ENCODE data around the gene TMEM165. TPM values are rescaled to one million over a fixed set of nuclear protein-coding genes. Genes with fewer than 3 reads are reported as not detected.
A peak's percentile ranks its signal among the peaks of the same experiment; 100 is the strongest.
"Not testable (repeated sequence)": the region's sequence is repeated elsewhere in the genome, so short reads cannot be mapped to it uniquely, and the experiment has no call there.

TMEM165 gene
- total RNA-seq, result 131 TPM

- intact Hi-C loops (cut with DNase I), result no loop called here
- ATAC-seq, result peak; percentile 96
- DNase-seq (ENCODE audit: low spot score), result peak; percentile 92
Observed at GRCh38 chr4:55395529-55396307, at the start of gene TMEM165. Gene TMEM165 (plus strand): TSS chr4:55395957. CDS start chr4:55396190, 233 bp downstream.

DNA sequence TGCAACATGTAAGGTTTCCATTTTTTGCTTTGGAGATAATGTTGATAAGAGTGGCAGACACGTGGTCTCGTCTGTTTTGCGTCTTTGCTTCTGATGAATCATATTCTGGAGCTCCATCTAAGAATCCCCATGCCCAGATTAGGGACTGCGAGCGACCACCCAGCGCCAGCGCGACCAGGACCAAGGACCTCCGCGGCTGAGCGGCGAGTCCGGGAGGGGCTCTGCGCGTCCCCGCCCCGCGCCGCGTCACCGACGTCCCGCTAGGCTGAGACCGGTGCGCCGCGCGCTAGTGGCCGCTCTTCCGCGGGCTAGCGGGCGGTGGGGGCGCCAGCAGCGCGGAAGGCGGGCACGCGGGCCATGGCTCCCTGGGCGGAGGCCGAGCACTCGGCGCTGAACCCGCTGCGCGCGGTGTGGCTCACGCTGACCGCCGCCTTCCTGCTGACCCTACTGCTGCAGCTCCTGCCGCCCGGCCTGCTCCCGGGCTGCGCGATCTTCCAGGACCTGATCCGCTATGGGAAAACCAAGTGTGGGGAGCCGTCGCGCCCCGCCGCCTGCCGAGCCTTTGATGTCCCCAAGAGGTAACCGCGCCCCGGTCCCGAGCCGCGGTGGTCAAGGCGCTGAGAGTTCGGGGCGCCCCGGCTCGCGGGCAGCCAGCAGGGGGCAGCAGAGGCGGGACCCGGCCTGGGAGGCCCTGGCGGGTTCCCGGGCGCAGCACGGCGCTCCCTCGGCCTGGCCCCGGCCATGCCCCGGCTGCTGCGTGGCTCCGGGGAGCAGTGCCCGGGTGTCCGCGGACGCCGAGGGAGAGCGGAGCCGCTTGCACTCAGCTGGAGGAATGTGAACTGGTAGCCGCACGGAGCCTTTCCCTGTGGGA, 49.5 kb upstream of the TMEM165 start, which contains the start of gene SRD5A3:
SRD5A3 (plus strand) TSS at position 263 of the 871 bp plus-strand sequence; CDS start at position 358, 95 bp downstream.
- DNase-seq (ENCODE audit: low spot score), result peak; percentile 92
- intact Hi-C loops (cut with DNase I), result no loop called here
- ATAC-seq, result peak; percentile 95

- intact Hi-C loops (cut with DNase I), result no loop called here
Observed at GRCh38 chr4:55346851-55347255, 48.9 kb upstream of the TMEM165 start.

GRCh38 chr4:55347610-55348228, 48.0 kb upstream of the TMEM165 start:
- no peak for ATAC-seq
- intact Hi-C loops (cut with DNase I), result no loop called here
- no peak for DNase-seq (ENCODE audit: low spot score)

More at GRCh38 chr4:55346851-55347255, 48.9 kb upstream of the TMEM165 start:
- ATAC-seq (no peak), DNase-seq (ENCODE audit: low spot score) (no peak)

DNA sequence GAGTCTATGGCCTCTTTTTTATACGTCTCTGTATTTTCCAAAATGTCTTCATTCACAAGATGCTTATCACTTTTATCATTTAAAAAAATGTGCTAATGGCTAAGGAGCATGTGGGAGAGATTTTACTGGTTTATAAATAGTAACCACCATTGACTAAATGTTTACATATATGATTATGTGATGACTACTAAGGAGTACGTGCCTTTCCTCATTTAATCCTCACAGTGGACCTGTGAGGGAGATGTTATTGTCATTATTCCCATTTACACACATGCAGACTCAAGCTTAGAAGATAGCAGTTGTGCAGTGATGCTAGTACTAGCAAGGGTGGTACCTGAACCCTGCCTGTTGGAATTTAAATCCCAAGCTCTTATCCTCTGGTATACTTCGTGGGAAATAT, 47.3 kb upstream of the TMEM165 start:
- DNase-seq (ENCODE audit: low spot score), result no peak
- intact Hi-C loops (cut with DNase I), result no loop called here
- no peak for ATAC-seq

- DNase-seq (ENCODE audit: low spot score); intact Hi-C loops (cut with DNase I); ATAC-seq: not testable (repeated sequence)
Observed at GRCh38 chr4:55350870-55351269, 44.9 kb upstream of the TMEM165 start.

DNA sequence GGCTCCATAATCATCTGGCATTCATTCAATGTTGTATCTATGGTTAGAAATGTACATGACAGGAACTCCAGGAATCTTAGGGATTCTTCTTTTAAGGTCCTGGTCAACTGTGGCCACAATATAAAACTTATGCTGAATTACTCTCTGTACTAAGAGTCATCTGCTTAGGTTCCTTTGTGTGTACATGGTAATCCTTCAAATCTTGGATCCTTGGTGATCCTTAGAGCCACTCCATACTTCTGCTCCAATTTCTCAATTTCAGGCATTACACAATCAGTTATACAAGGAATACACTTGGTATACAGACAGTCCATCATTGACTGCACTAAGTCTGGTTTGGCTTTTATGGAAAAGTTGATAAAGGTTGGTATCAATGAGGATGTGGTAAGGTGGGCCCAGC, 43.9 kb upstream of the TMEM165 start:
- intact Hi-C loops (cut with DNase I), result no loop called here
- ATAC-seq (no peak), DNase-seq (ENCODE audit: low spot score) (no peak)

GRCh38 chr4:55352726-55353125, 43.0 kb upstream of the TMEM165 start:
- DNase-seq (ENCODE audit: low spot score) (no peak), ATAC-seq (no peak)
- intact Hi-C loops (cut with DNase I), result no loop called here

DNA sequence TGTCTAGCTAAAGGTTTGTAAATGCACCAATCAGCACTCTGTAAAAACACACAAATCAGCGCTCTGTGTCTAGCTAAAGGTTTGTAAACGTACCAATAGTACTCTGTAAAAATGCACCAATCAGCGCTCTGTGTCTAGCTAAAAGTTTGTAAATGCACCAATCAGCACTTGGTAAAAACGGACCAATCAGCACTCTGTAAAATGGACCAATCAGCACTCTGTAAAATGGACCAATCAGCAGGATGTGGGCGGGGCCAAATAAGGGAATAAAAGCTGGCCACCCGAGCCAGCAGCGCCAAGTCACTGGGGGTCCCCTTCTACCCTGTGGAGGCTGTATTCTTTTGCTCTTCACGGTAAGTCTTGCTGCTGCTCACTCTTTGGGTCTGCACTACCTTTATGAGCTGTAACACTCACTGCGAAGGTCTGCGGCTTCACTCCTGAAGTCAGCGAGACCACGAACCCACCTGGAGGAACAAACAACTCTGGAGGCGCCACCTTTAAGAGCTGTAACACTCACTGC, 42.5 kb upstream of the TMEM165 start:
- ATAC-seq; DNase-seq (ENCODE audit: low spot score); intact Hi-C loops (cut with DNase I): not testable (repeated sequence)

GRCh38 chr4:55354648-55355047, 41.1 kb upstream of the TMEM165 start:
- DNase-seq (ENCODE audit: low spot score) (no peak), ATAC-seq (no peak)
- intact Hi-C loops (cut with DNase I), result no loop called here

- intact Hi-C loops (cut with DNase I), result no loop called here
- ATAC-seq, result no peak
- no peak for DNase-seq (ENCODE audit: low spot score)
Observed at GRCh38 chr4:55355555-55355954, 40.2 kb upstream of the TMEM165 start.

GRCh38 chr4:55356991-55357461, 38.7 kb upstream of the TMEM165 start:
- intact Hi-C loops (cut with DNase I), result no loop called here
- no peak for DNase-seq (ENCODE audit: low spot score)
- no peak for ATAC-seq

GRCh38 chr4:55358246-55358645, 37.5 kb upstream of the TMEM165 start:
- DNase-seq (ENCODE audit: low spot score) (no peak), ATAC-seq (no peak)
- intact Hi-C loops (cut with DNase I), result no loop called here

DNA sequence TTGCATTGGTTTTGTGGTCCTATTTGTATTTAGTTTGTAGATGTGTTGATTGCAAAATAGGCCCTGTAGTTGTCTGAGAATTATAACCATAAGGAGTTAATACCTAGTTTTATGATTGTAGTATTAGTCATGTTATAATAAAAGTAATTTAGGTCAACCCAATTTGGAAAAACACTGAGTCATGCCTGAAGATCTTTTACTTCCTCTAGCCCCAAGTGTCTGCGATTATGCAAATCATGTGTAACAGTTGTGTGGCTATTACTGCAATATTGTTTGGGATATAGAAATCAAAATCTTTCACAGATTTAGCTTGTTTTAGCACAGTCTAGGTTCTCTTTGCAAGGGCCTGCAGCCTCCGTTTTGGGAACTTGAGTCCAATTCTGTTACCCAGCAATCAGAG, 37.1 kb upstream of the TMEM165 start:
- DNase-seq (ENCODE audit: low spot score) (no peak), ATAC-seq (peak; percentile 75)
- intact Hi-C loops (cut with DNase I), result no loop called here

- DNase-seq (ENCODE audit: low spot score) (no peak), ATAC-seq (peak; percentile 75)
- intact Hi-C loops (cut with DNase I), result no loop called here
Observed at GRCh38 chr4:55359397-55359916, 36.3 kb upstream of the TMEM165 start.

- ATAC-seq; DNase-seq (ENCODE audit: low spot score); intact Hi-C loops (cut with DNase I): not testable (repeated sequence)
Observed at GRCh38 chr4:55362938-55363337, 32.8 kb upstream of the TMEM165 start.

DNA sequence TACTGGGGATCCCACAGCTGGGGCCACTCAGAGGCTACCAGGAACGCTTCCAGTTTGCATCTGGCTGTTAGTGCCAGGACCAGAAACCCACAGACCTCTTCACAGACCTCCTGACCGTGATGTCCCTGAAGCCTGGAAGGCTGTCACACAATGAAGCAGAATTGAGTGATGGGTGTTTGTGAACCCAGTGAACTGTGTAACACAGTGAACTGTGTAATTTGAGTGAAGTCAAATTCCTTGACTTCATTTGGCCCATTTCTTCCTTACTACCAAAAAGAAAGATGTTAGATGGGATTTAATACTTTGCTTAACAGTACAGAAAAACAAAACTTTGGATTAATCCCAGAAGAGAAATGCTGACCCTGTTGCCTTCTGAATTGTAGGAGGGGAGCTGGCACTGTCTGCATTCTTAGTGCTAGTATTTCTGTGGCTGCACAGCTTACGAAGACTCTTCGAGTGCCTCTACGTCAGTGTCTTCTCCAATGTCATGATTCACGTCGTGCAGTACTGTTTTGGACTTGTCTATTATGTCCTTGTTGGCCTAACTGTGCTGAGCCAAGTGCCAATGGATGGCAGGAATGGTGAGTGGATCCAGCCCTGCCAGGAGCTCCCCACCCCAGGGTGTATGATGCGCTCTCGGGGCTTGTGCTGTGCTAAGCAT, 31.9 kb upstream of the TMEM165 start:
- DNase-seq (ENCODE audit: low spot score) (no peak), ATAC-seq (peak; percentile 47)
- intact Hi-C loops (cut with DNase I), result no loop called here

DNA sequence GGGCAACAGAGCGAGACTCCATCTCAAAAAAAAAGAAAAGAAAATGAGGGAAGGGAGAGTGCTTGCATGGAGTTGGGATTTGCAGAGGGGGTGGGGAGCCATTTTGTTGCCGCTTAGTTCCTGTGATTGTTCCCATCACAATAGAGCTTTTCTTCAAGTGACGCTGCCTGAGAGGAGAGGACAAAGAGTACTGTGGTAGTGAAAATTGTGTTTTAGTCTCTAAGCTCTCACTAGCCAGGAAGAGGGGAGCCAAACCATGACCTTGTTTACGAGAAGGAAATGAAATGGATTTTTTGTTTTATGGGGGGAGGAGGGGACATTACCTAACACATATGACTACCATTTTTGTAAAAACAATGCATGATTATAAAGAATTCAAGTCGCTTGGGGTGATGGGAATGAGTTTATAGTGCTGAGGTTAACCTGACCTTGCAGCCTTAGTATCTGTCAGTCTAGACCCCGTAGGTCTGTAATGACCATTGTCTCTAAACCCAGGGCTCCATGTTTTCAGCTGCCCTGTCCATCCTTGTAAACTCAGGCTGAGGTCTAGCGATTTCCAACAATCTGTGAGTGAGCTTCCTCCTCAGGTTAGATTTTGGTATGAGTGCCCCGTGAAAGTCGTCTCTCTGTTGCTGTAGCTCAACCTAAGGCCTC, 30.9 kb upstream of the TMEM165 start:
- ATAC-seq (peak; percentile 66), DNase-seq (ENCODE audit: low spot score) (no peak)
- intact Hi-C loops (cut with DNase I), result no loop called here
